GM12873 (cell line): ENCODE measurements around the gene NTRK2.

ENCODE experiments used
- TF ChIP-seq, protein P1 (sequence below): IDR thresholded peaks from 2 replicates; pipeline ENCODE4 v1.5.1; 2012; ENCODE audit warnings: low read depth, mild to moderate bottlenecking, moderate library complexity, low read length, control low read depth; ENCODE audit not compliant: insufficient read depth; ENCODE audit errors: missing control alignments

Gene NTRK2

DNA sequence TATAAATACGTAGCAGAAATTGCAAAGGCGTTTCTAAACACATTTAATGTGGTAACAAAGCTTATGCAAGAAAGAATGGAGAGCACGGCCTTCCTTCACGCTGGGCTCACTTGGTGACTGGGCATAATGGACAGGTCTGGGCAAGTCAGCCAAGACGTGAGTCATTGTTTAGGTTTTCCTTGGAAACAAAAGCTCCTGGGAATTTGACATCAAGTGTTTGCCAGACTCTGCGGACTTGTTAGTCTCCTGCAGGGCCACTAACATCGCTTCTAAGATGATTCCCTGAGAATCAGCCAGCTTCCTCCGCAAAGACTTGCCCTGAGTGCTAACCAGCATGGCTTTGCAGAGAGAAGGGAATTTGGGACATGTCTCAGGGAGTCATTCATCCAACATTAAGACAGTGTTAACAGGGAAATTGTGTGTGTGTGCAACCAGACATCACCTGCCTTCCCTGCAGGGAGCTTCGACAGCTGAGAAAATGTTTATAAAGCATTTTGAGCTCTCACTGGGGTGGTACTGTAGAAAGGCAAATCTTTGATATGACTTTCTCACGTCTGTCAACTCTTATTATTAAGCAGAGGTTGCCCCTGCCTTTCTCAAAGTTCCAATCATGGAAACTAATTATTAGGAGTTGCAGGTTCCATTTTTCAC lies 182.5 kb downstream of the NTRK2 start:
- TF ChIP-seq, protein P1, sequence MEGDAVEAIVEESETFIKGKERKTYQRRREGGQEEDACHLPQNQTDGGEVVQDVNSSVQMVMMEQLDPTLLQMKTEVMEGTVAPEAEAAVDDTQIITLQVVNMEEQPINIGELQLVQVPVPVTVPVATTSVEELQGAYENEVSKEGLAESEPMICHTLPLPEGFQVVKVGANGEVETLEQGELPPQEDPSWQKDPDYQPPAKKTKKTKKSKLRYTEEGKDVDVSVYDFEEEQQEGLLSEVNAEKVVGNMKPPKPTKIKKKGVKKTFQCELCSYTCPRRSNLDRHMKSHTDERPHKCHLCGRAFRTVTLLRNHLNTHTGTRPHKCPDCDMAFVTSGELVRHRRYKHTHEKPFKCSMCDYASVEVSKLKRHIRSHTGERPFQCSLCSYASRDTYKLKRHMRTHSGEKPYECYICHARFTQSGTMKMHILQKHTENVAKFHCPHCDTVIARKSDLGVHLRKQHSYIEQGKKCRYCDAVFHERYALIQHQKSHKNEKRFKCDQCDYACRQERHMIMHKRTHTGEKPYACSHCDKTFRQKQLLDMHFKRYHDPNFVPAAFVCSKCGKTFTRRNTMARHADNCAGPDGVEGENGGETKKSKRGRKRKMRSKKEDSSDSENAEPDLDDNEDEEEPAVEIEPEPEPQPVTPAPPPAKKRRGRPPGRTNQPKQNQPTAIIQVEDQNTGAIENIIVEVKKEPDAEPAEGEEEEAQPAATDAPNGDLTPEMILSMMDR: no peak

DNA sequence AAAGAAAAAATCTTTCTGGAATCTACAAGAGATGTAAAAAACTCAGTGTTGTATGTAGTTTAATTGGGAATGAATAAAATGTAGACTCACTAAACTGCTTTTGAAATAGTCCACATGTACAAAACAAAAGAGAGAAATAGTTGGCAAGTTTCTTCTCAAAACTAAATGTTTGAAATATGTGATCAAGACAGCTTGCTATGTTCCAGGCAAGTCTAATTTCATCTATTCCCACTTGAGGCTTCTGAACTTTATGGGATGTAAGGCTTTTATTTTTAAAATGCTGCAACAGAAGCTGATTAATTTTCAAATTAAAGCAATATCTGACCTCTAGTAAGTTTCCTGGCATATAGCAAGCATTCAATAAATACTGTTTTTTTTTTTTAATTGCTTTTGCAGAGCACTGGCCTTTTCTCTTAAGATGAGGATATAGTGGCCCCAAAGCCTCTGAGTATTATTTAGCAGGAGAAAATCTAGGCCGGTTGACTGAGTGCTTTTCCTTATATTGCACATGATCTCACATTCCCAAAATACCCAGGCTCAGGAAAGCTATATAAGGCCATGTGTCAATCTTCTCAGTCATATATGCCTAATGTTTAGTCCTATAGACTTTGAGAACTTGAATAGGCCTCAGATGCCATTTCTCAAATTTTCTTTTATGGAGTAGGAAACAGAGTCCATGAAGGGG lies 183.2 kb downstream of the NTRK2 start:
- TF ChIP-seq, protein P1: no peak

DNA sequence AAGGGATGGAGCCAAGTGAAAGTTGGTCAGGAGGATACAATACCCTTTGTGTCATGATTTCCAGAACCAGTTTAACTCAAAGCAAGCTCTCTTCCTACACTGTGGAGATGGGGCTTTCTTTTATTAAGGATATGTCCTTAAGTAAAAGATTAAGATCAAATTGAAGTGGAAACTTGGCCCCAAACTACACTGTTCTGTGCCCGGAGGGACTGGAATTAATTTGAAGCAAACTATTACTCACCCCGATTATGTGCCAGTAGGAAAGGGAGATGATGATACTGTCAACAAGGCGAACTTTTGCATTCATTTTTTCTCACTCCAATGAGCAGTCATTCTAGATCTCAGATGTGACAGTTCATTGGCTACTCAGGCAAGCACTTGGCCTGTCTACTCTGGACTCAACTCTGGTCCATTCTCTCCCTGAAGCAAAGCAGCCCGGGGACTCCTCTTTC lies 186.7 kb downstream of the NTRK2 start:
- TF ChIP-seq, protein P1: no peak

DNA sequence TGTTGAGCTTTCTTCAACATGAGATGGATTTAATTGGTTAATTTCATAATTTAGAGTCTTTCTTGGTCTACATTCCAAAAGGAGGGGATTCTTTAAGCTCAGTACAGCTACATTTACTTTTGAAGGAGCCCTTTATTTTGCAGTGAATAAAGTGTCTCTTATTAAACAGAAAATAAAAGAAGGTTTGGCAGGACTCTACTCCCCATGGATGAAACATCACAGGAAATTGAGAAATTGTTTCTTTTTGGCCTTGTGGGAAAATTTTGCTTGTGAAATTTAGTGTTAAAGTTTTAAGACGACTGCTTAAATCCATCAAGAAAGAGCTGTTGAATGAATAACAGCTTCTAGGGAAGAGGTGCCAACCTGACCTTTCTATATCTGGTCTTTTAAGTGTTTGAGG lies 187.7 kb downstream of the NTRK2 start:
- TF ChIP-seq, protein P1: no peak

DNA sequence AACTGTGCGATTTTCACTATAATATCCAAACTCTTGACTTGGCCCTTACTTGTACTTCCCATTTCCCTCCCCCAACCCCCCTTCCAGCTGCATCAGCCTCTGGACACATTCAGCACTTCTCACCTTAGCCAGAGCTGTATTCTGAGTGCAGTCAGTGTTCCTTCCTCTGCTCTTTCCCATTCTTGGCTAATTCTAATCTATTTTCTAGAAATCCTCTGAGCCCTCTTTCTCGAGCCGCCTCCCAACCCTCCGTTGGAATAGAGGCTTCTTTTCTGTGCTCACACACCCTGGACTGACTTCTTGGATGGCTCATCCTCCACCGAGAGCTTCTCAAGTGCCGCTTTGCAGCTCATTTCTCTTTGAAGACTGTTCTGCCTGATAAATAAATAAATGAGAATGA lies 188.8 kb downstream of the NTRK2 start:
- TF ChIP-seq, protein P1: no peak

DNA sequence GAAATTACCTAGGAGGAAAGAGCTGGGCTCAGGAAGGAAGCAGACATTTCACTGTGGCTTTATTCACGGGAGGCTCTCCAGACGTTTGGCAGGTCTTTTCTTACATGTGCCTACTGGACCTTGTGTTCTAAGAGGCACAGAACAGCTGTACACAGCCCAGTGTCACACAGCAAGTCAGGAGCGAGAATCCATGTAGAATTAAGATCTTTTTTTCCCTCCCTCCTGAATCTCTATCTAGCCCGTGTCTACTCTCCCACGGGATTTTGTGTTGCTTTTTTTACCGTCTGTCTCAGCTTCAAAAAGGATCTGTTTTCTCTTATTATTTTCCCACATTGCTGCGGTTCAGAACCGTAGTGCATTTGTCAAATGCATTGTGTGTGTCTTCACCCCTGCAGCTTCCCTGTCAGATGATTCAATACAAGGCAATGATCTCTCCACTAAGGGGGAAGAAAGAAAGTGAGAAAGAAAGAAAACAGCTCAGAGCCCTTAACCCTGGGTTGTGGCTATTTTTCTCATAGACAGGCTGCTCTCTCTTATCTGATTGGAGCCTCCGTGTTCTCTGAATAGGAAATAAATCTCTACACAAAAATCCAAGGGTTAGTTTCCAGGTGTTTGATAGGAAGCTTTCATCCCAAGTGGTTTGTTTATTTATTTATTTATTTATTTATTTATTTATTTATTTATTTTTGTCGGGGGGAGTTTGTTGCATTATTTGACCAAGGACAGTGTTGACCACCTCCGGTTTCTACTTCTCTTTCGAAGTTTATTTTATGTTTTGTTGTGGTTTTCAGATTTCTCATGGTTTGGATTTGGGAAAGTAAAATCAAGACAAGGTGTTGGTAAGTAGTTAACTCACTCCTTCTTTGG lies 191.0 kb downstream of the NTRK2 start:
- TF ChIP-seq, protein P1: no peak

DNA sequence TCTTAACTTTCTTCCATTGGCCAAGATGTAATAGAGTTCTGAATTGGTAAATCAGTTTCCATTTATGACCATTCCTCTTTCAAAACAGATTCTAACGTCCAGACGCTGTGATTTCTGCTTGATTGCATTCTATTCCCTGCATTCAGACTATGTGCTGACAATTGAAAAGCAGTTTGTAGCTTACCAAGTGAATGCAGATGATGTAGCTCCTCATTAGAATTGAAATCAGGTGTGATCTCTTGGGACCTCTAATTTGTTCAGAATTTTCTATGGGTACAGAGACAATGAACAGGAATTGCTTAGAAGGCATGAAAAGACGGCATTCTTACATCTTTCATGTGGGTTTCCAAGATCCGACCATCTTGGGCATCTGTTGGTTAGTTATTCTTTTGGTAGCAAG lies 191.9 kb downstream of the NTRK2 start:
- TF ChIP-seq, protein P1: no peak
